GM23338 (cell line): ENCODE measurements around the gene IQCK. TPM values are rescaled to one million over a fixed set of nuclear protein-coding genes. Genes with fewer than 3 reads are reported as not detected.

Experiments
- ATAC-seq: fragments of 200-7000 bp; cut with Tn5 transposase; 3 replicates; pipeline ENCODE4 v1.9.1; 2020
- DNase-seq: peaks from one replicate; pipeline ENCODE4 v3.0.0-alpha.2; 2015; ENCODE audit warnings: low spot score
- H2AFZ ChIP-seq: fragments of 200-600 bp; sonication (generic); 2 replicates; pipeline ENCODE4 v1.8.0; 2016; ENCODE audit warnings: antibody characterized with exemption, mild to moderate bottlenecking, moderate library complexity
- H3F3A ChIP-seq: fragments of 200-600 bp; sonication (generic); replicated peaks from 2 replicates; pipeline ENCODE4 v1.8.0; 2017; ENCODE audit warnings: antibody characterized with exemption, mixed run types, low read depth
- H3K27ac ChIP-seq: fragments of 200-600 bp; sonication (generic); 2 replicates; pipeline ENCODE4 v1.6.1; 2016; ENCODE audit warnings: low read depth
- H3K27me3 ChIP-seq: fragments of 200-600 bp; sonication (generic); 2 replicates; pipeline ENCODE4 v1.8.0; 2016; ENCODE audit warnings: mild to moderate bottlenecking, mixed run types, moderate library complexity; ENCODE audit not compliant: insufficient read depth
- H3K36me3 ChIP-seq: fragments of 200-600 bp; sonication (generic); 2 replicates; pipeline ENCODE4 v1.8.0; 2016; ENCODE audit warnings: mild to moderate bottlenecking; ENCODE audit not compliant: insufficient read depth
- H3K4me1 ChIP-seq: fragments of 200-600 bp; sonication (generic); 2 replicates; pipeline ENCODE4 v1.8.0; 2016; ENCODE audit warnings: mild to moderate bottlenecking, moderate library complexity; ENCODE audit not compliant: insufficient read depth
- H3K4me2 ChIP-seq: fragments of 200-600 bp; sonication (generic); 2 replicates; pipeline ENCODE4 v1.7.1; 2017; ENCODE audit warnings: mixed run types
- H3K4me3 ChIP-seq: fragments of 200-600 bp; sonication (generic); 2 replicates; pipeline ENCODE4 v1.6.1; 2016; ENCODE audit warnings: mixed run types
- H3K79me2 ChIP-seq: fragments of 200-600 bp; sonication (generic); replicated peaks from 2 replicates; pipeline ENCODE4 v1.8.0; 2017; ENCODE audit warnings: mild to moderate bottlenecking; ENCODE audit not compliant: insufficient read depth
- H3K9me2 ChIP-seq: fragments of 200-600 bp; sonication (generic); 2 replicates; pipeline ENCODE4 v1.8.0; 2017; ENCODE audit not compliant: insufficient read depth
- H4K20me1 ChIP-seq: fragments of 200-600 bp; sonication (generic); replicated peaks from 2 replicates; pipeline ENCODE4 v1.8.0; 2017; ENCODE audit warnings: mild to moderate bottlenecking; ENCODE audit not compliant: insufficient read depth
- H3K27ac Mint-ChIP-seq: 2 replicates; pipeline ENCODE4 v1.8.0; 2020; ENCODE audit warnings: inconsistent platforms, mild to moderate bottlenecking, moderate library complexity, mixed read lengths
- H3K27me3 Mint-ChIP-seq: 3 replicates; pipeline ENCODE4 v1.8.0; 2022; ENCODE audit warnings: low read depth, mild to moderate bottlenecking, moderate library complexity, mixed read lengths, inconsistent platforms; ENCODE audit not compliant: insufficient read depth, poor library complexity
- H3K36me3 Mint-ChIP-seq: 3 replicates; pipeline ENCODE4 v1.8.0; 2021; ENCODE audit warnings: low read depth, mild to moderate bottlenecking, inconsistent platforms, moderate library complexity, mixed read lengths
- H3K4me1 Mint-ChIP-seq: 3 replicates; pipeline ENCODE4 v1.8.0; 2020; ENCODE audit warnings: mild to moderate bottlenecking, inconsistent platforms, mixed read lengths
- H3K4me3 Mint-ChIP-seq: 3 replicates; pipeline ENCODE4 v1.8.0; 2021; ENCODE audit warnings: moderate library complexity, mild to moderate bottlenecking, inconsistent platforms, mixed read lengths
- H3K9me3 Mint-ChIP-seq: 3 replicates; pipeline ENCODE4 v1.8.0; 2020; ENCODE audit warnings: moderate library complexity, mild to moderate bottlenecking, inconsistent platforms, mixed read lengths
- CREB1 ChIP-seq: fragments of 250-450 bp; sonication (Bioruptor Pico); IDR thresholded peaks from 2 replicates; pipeline ENCODE4 v1.5.0; 2020; ENCODE audit warnings: low read depth, mild to moderate bottlenecking, moderate library complexity
- EZH2 ChIP-seq: fragments of 200-600 bp; sonication (generic); IDR thresholded peaks from one replicate; pipeline ENCODE4 v1.8.0; 2017; ENCODE audit warnings: antibody characterized with exemption, mild to moderate bottlenecking, low read depth; ENCODE audit not compliant: unreplicated experiment
- EZH2phosphoT487 ChIP-seq: fragments of 200-600 bp; sonication (generic); IDR thresholded peaks from one replicate; pipeline ENCODE4 v1.8.1; 2018; ENCODE audit warnings: antibody characterized with exemption; ENCODE audit not compliant: unreplicated experiment
- REST ChIP-seq: IDR thresholded peaks from one replicate; pipeline ENCODE4 v1.6.1; 2018; ENCODE audit warnings: antibody characterized with exemption; ENCODE audit not compliant: unreplicated experiment
- STAT1 ChIP-seq: IDR thresholded peaks from one replicate; pipeline ENCODE4 v1.6.1; 2016; ENCODE audit warnings: antibody characterized with exemption; ENCODE audit not compliant: unreplicated experiment
- ZNF114 ChIP-seq: fragments of 250-450 bp; sonication (Bioruptor Pico); IDR thresholded peaks from 2 replicates; pipeline ENCODE4 v1.5.0; 2020; ENCODE audit warnings: mild to moderate bottlenecking, moderate library complexity
- ZNF331 ChIP-seq: fragments of 250-450 bp; sonication (Bioruptor Pico); IDR thresholded peaks from 2 replicates; pipeline ENCODE4 v1.5.0; 2020; ENCODE audit warnings: low read depth, mild to moderate bottlenecking, moderate library complexity
- polyA plus RNA-seq: library from polyadenylated mRNA; unstranded; fragments of >200 nt; fragmentation: Nextera tagmentation; extraction: Ambion mirVana; gene quantifications from 2 replicates; pipeline ENCODE4 v1.2.1, GENCODE V29; 2016
- total RNA-seq: library from RNA; depleted of rRNA; stranded (reverse); fragments of >200 nt; shearing (Covaris generic); gene quantifications from 2 replicates; pipeline ENCODE4 v1.2.3, GENCODE V29; 2014
- TF ChIP-seq, protein P1 (sequence below), 2 experiments: fragments of 200-600 bp in 1 of 2; sonication (generic) in 1 of 2; conservative IDR thresholded peaks; 2 replicates each; pipeline versions ENCODE4 v1.5.1 to v1.6.1; 2016 to 2017; ENCODE audit warnings: antibody characterized with exemption in 2 of 2, low read depth in 2 of 2, mild to moderate bottlenecking in 2 of 2, moderate library complexity in 1 of 2

Gene IQCK
- total and polyA plus RNA-seq, 2 experiments from 2014 or later: 7.6 to 10.0 TPM

DNA sequence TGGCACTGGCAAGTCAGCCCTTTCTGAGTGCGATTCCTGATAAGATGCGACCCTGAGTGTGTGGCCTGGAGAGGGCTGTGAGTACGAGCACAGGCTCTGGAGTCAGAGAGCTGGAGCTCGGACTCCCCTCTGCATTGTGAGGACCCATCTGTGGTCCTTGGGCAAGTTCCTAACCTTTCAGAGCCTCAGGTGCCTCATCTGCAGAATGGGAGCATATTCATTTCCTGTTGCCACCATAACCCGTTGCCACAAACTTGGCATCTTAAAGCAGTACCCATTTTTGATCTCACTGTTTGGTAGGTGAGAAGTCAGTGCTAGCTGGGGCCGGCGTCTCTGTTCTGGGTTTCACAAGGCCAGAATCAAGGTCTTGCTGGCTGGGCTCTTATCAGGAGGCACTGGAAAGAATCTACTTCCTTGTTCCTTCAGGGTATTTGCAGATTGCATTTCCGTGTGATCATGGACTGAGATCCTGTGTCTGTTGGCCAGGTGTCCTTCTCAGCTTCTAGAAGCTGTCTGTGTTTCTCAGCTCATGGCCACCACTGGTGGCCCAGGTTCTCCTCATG lies 20.2 kb upstream of the IQCK start:
- peaks cover 27% of the 10 kb centered on the region for H3K36me3 ChIP-seq
- DNase-seq (no peak), ATAC-seq (no peak)
- H3K27me3 Mint-ChIP-seq: no peaks in the 10 kb centered on the region
- 0 out of 2 replicates have a peak, but pooled peaks cover 10% of the 10 kb centered on the region for H3F3A ChIP-seq
- H3K79me2 ChIP-seq: peaks cover 9% of the 10 kb centered on the region
- H3K36me3 Mint-ChIP-seq: peaks cover 88% of the 10 kb centered on the region
- no peak for TF ChIP-seq EZH2
- TF ChIP-seq ZNF114 (CRISPR knock-in tag): no peak
- no peak for TF ChIP-seq ZNF331 (CRISPR knock-in tag)
- H3K4me3 ChIP-seq: no peak overlapping the region
- no peaks in the 10 kb centered on the region for H3K4me1 Mint-ChIP-seq
- no peaks in the 10 kb centered on the region for H3K27me3 ChIP-seq
- no peaks in the 10 kb centered on the region for H3K9me2 ChIP-seq
- H3K4me1 ChIP-seq: no peaks in the 10 kb centered on the region
- peaks cover 25% of the 10 kb centered on the region; the same call in 2 of the 3 replicates for H3K9me3 Mint-ChIP-seq
- no peak overlapping the region for H2AFZ ChIP-seq
- no peak overlapping the region for H3K27ac ChIP-seq
- no peak overlapping the region for H3K4me3 Mint-ChIP-seq
- H3K4me2 ChIP-seq: no peak overlapping the region
- H4K20me1 ChIP-seq: peaks cover 21% of the 10 kb centered on the region; the same call in 1 of the 2 replicates
- no peak overlapping the region for H3K27ac Mint-ChIP-seq

DNA sequence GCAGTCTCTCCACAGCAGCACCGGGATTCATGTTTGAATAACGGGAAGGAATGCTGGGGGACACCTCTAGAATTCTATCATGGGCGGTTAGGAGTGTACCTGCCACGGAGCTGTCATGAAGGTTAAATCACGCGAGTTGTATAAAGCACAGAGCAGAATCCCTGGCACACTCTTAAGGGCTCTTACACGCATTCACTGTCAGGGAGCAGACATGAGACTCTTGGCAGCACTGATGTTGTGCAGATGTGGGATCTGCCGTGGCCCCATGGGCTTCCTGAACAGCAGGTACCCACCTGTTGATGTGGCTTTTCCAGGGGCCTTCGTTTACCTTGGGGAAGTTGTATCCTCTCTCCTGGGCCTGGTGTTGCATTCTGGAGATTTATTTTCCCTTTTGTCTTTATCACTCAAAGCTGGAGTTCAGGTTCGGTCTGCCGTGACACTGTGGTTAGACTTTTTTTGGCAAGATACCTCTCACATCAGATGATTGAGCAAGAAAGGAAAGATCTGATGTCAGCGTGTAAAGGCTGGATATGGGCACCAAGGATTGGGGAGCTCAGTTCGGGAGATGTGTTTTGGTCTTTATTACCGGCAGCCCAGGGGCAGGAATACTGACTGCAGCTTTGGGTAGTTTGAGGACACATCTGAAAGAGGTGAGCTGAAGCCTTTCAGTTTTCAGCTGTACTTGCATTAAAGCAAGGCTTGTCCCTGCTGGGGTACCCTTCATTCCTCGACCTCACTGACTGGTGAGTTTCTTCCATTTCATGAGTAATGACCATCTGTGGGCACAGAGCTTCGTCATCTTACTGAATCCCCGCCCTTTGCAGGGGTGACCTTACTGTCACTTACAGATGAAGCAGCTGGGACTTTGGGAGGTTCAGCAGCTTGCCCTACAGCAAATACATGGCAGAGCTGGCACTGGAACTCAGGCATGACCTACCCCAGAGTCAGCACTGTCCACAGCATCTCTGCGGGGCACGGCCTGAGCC lies 19.3 kb upstream of the IQCK start:
- Histone ChIP-seq H3F3A (0 out of 2 replicates have a peak, but pooled peaks cover 10% of the 10 kb centered on the region), H3K27me3 (no peaks in the 10 kb centered on the region), H4K20me1 (peaks cover 23% of the 10 kb centered on the region; the same call in 1 of the 2 replicates), H3K4me2 (no peak overlapping the region), H3K9me2 (no peaks in the 10 kb centered on the region), H3K4me1 (no peaks in the 10 kb centered on the region), H3K4me3 (no peak overlapping the region), H3K79me2 (peaks cover 11% of the 10 kb centered on the region), H2AFZ (no peak overlapping the region), H3K27ac (no peak overlapping the region), H3K36me3 (peaks cover 29% of the 10 kb centered on the region)
- Mint-ChIP-seq H3K27ac (no peak overlapping the region), H3K4me1 (no peaks in the 10 kb centered on the region), H3K36me3 (peaks cover 93% of the 10 kb centered on the region), H3K27me3 (no peaks in the 10 kb centered on the region), H3K4me3 (no peak overlapping the region; the same call in 2 of the 3 replicates), H3K9me3 (peaks cover 25% of the 10 kb centered on the region; the same call in 2 of the 3 replicates)
- ATAC-seq (no peak), DNase-seq (no peak)
- TF ChIP-seq EZH2phosphoT487: no peak
- TF ChIP-seq, protein P1, sequence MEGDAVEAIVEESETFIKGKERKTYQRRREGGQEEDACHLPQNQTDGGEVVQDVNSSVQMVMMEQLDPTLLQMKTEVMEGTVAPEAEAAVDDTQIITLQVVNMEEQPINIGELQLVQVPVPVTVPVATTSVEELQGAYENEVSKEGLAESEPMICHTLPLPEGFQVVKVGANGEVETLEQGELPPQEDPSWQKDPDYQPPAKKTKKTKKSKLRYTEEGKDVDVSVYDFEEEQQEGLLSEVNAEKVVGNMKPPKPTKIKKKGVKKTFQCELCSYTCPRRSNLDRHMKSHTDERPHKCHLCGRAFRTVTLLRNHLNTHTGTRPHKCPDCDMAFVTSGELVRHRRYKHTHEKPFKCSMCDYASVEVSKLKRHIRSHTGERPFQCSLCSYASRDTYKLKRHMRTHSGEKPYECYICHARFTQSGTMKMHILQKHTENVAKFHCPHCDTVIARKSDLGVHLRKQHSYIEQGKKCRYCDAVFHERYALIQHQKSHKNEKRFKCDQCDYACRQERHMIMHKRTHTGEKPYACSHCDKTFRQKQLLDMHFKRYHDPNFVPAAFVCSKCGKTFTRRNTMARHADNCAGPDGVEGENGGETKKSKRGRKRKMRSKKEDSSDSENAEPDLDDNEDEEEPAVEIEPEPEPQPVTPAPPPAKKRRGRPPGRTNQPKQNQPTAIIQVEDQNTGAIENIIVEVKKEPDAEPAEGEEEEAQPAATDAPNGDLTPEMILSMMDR (conservative IDR thresholded peaks at IDR 0.05; ENCODE audit: low read depth in 2 of 2): no peak
- TF ChIP-seq STAT1: no peak
- TF ChIP-seq ZNF331 (CRISPR knock-in tag): no peak
- no peak for TF ChIP-seq CREB1 (CRISPR knock-in tag)
- TF ChIP-seq REST: no peak
